ENCODE data around the gene FBXO34.

FBXO34 gene

DNA sequence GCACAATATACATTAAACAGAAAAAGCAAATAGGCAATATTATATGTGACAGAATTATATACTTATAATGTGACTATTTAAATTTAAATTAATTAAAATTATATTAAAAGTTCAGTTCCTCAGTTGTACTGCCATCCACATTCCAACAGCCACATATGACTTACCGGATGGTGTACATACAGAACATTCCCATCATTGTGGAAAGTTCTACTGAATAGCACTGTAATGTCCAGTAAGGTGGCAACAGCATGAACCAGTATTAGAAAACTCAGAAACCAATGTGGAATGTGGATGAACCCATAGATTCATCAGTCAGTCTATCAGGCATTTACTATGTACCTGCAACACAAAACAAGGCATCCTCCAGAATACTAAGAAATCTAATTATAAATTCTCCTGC is 128.0 kb downstream of the FBXO34 start:
- no peaks in the 10 kb centered on the region for H3K9me3 ChIP-seq (replicated peaks in 1 of 11)
- H3K27ac ChIP-seq = no peak overlapping the region
- H3K36me3 ChIP-seq = peaks cover 16 to 33% (median 29%) of the 10 kb centered on the region in 11 experiments
- peak overlapping the region in 3 of 11 experiments; percentile 3 to 57 (median 39); a peak in 4 of 22 replicates for H3K4me2 ChIP-seq
- H3K4me1 ChIP-seq = peaks cover under 1 to 26% (median 4%) of the 10 kb centered on the region in 10 experiments; a peak in 19 of 20 replicates
- H3K4me3 ChIP-seq = no peak overlapping the region
- peaks cover 7 to 62% (median 27%) of the 10 kb centered on the region in 11 experiments; a peak in 19 of 22 replicates for H4K20me1 ChIP-seq
- H3K27me3 ChIP-seq = no peaks in the 10 kb centered on the region
- TF ChIP-seq Cebpa-rat (IDR thresholded peaks at IDR 0.05) = no peak
- no peak overlapping the region for H3K9ac ChIP-seq

GRCh38 chr14:55399852-55400251 is 128.6 kb downstream of the FBXO34 start:
- no peak for TF ChIP-seq Cebpa-rat (IDR thresholded peaks at IDR 0.05)
- peaks cover 7 to 68% (median 34%) of the 10 kb centered on the region in 11 experiments; a peak in 19 of 22 replicates for H4K20me1 ChIP-seq

GRCh38 chr14:55401751-55402150 is 130.5 kb downstream of the FBXO34 start:
- peaks cover 10 to 35% (median 18%) of the 10 kb centered on the region in 10 experiments for H3K4me1 ChIP-seq
- peak overlapping the region in 1 of 11 experiments; percentile 18; a peak in 1 of 22 replicates for H3K4me2 ChIP-seq
- no peak overlapping the region for H3K9ac ChIP-seq
- no peak overlapping the region for H3K27ac ChIP-seq
- no peaks in the 10 kb centered on the region for H3K9me3 ChIP-seq (replicated peaks in 1 of 11)
- H3K4me3 ChIP-seq = no peak overlapping the region
- no peak for TF ChIP-seq Cebpa-rat (IDR thresholded peaks at IDR 0.05)
- H4K20me1 ChIP-seq = peaks cover 8 to 78% (median 40%) of the 10 kb centered on the region in 11 experiments; a peak in 20 of 22 replicates
- H3K27me3 ChIP-seq = no peaks in the 10 kb centered on the region
- peaks cover 0 to 7% (median 5%) of the 10 kb centered on the region in 11 experiments; a peak in 11 of 22 replicates for H3K36me3 ChIP-seq

More at GRCh38 chr14:55399852-55400251, 128.6 kb downstream of the FBXO34 start:
- peaks cover 8 to 33% (median 10%) of the 10 kb centered on the region in 10 experiments for H3K4me1 ChIP-seq
- H3K9ac ChIP-seq = no peak overlapping the region
- H3K27me3 ChIP-seq = no peaks in the 10 kb centered on the region
- peaks cover 9 to 26% (median 23%) of the 10 kb centered on the region in 11 experiments for H3K36me3 ChIP-seq
- H3K9me3 ChIP-seq (replicated peaks in 1 of 11) = no peaks in the 10 kb centered on the region
- no peak overlapping the region for H3K4me3 ChIP-seq
- no peak overlapping the region; a peak in 1 of 22 replicates for H3K4me2 ChIP-seq
- H3K27ac ChIP-seq = no peak overlapping the region
